ENCODE data around the gene MIXL1. TPM values are rescaled to one million over a fixed set of nuclear protein-coding genes. Genes with fewer than 3 reads are reported as not detected.

Gene MIXL1
- polyA plus RNA-seq, 1 experiment: 0.07 TPM

- Histone ChIP-seq H3K27me3 (ENCODE audit: control insufficient read depth, insufficient read depth, low read length) (no peaks in the 10 kb centered on the region), H3K36me3 (ENCODE audit: control insufficient read depth, insufficient read depth, low read length) (no peaks in the 10 kb centered on the region; the same call in 1 of the 2 replicates), H3K4me3 (ENCODE audit: low read depth, low read length) (peak within 1 kb of the TSS; percentile 85)
- POLR2A ChIA-PET: no interaction called here
- TF ChIP-seq CTCF (IDR thresholded peaks at IDR 0.05; ENCODE audit: insufficient read depth, low read depth, low read length): no peak
- CTCF ChIA-PET: interaction anchor here (0.6 to 2.9 kb wide), 3 partner anchors 11 to 230 kb away, joined by 3 to 20 read pairs (median 3); no protein-coding TSS in a partner anchor
- peak; percentile 28 for DNase-seq (ENCODE audit: low read depth)
Measured at GRCh38 chr1:226186124-226187018, 37.1 kb upstream of the MIXL1 start, which contains the start of gene ACBD3. ACBD3 (minus strand) TSS chr1:226186741; CDS start chr1:226186675, 66 bp downstream.

DNA sequence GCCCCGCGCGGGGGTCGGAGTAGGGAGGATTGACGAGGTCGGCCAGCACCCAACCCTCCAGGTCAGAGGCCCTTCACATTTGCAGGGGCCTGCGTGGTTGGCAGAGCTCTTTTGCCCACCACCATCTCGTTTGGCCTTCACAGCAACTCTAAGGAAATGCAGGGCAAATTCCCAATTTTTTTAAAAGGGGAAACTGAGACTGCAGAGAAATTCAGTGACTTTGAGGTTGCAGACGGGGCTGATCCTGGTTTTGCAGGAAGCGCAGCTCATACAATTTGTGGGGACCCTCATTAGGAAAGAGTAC is 36.5 kb upstream of the MIXL1 start:
- POLR2A ChIA-PET: no interaction called here
- DNase-seq (ENCODE audit: low read depth): no peak
- TF ChIP-seq CTCF (IDR thresholded peaks at IDR 0.05; ENCODE audit: insufficient read depth, low read depth, low read length): 0 out of 2 replicates have a peak, but pooled peaks have one; percentile 12
- Histone ChIP-seq H3K36me3 (ENCODE audit: control insufficient read depth, insufficient read depth, low read length) (no peaks in the 10 kb centered on the region; the same call in 1 of the 2 replicates), H3K4me3 (ENCODE audit: low read depth, low read length) (peak overlapping the region; percentile 85), H3K27me3 (ENCODE audit: control insufficient read depth, insufficient read depth, low read length) (no peaks in the 10 kb centered on the region)
- CTCF ChIA-PET: interaction anchor here (0.8 kb wide), 1 partner anchor 10 kb away, joined by 3 read pairs; no protein-coding TSS in a partner anchor

GRCh38 chr1:226187380-226187779 is 36.1 kb upstream of the MIXL1 start:
- Histone ChIP-seq H3K36me3 (ENCODE audit: control insufficient read depth, insufficient read depth, low read length) (no peaks in the 10 kb centered on the region; the same call in 1 of the 2 replicates), H3K27me3 (ENCODE audit: control insufficient read depth, insufficient read depth, low read length) (no peaks in the 10 kb centered on the region), H3K4me3 (ENCODE audit: low read depth, low read length) (peak overlapping the region; percentile 85; the same call in 1 of the 2 replicates)
- CTCF ChIA-PET: interaction anchor here (0.8 kb wide), 1 partner anchor 10 kb away, joined by 3 read pairs; no protein-coding TSS in a partner anchor
- POLR2A ChIA-PET: no interaction called here
- no peak for DNase-seq (ENCODE audit: low read depth)
- TF ChIP-seq CTCF (IDR thresholded peaks at IDR 0.05; ENCODE audit: insufficient read depth, low read depth, low read length): no peak

DNA sequence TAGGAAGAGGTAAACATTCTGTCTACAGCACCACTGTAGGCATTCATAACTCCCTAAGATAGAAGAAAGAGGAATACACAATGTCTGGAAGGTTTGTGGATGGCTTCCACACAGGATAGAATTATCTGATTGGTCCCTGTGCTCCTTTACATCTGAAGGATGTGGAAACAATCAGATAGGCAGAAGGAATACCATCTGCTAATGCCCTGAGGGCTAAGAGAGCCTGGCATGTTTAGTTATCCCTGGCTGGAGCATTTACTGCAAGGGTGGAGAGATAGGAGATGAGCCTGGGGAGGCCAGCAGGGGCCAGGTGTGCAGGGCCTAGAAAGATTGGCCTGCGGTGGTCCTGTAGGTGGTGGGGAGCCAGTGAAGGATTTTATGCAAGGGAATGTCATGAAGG is 28.3 kb upstream of the MIXL1 start:
- no peak for TF ChIP-seq CTCF (IDR thresholded peaks at IDR 0.05; ENCODE audit: insufficient read depth, low read depth, low read length)
- Histone ChIP-seq H3K36me3 (ENCODE audit: control insufficient read depth, insufficient read depth, low read length) (no peaks in the 10 kb centered on the region), H3K27me3 (ENCODE audit: control insufficient read depth, insufficient read depth, low read length) (no peaks in the 10 kb centered on the region), H3K4me3 (ENCODE audit: low read depth, low read length) (no peak overlapping the region)
- ChIA-PET CTCF (interaction anchor here (0.6 to 9.4 kb wide), 3 partner anchors 69 to 361 kb away, joined by 3 to 198 read pairs (median 4); no protein-coding TSS in a partner anchor), POLR2A (no interaction called here)
- DNase-seq (ENCODE audit: low read depth): no peak

- no peak for DNase-seq (ENCODE audit: low read depth)
- no peak for TF ChIP-seq CTCF (IDR thresholded peaks at IDR 0.05; ENCODE audit: insufficient read depth, low read depth, low read length)
- Histone ChIP-seq H3K27me3 (ENCODE audit: control insufficient read depth, insufficient read depth, low read length) (no peaks in the 10 kb centered on the region; the same call in 1 of the 2 replicates), H3K36me3 (ENCODE audit: control insufficient read depth, insufficient read depth, low read length) (no peaks in the 10 kb centered on the region), H3K4me3 (ENCODE audit: low read depth, low read length) (no peak overlapping the region)
- CTCF ChIA-PET: interaction anchor here (1.6 to 9.4 kb wide), 2 partner anchors 28 to 74 kb away, joined by 4 to 198 read pairs; no protein-coding TSS in a partner anchor
- POLR2A ChIA-PET: no interaction called here
Measured at GRCh38 chr1:226199971-226200370, 23.5 kb upstream of the MIXL1 start.

All from BJ (cell line).